Measurements from ENCODE around the gene FASTKD3. TPM values are rescaled to one million over a fixed set of nuclear protein-coding genes. Genes with fewer than 3 reads are reported as not detected.

The FASTKD3 gene
- total RNA-seq, 1 donor from 2014 or later: 16.9 TPM

DNA sequence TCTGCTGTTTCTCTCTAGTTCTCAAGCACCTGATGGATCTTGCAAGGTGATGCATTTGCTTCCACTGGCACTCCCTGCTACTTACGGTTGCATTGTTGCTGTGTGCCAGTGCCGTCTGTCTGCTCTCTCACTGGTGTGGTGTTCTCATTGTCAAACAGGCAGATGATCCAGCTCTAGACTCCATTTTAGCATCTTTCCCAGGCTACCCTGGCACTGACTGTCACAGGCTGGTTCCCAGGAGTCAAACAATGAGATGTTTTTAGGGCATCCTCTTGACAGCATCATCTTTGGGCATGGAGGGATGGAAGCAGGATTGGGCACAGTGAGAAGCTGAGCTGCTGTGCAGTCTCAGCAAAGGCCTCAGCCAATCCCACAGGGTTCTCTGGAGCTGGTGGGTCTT, 13.0 kb upstream of the FASTKD3 start:
- intact Hi-C loops (cut with micrococcal nuclease): no loop called here

DNA sequence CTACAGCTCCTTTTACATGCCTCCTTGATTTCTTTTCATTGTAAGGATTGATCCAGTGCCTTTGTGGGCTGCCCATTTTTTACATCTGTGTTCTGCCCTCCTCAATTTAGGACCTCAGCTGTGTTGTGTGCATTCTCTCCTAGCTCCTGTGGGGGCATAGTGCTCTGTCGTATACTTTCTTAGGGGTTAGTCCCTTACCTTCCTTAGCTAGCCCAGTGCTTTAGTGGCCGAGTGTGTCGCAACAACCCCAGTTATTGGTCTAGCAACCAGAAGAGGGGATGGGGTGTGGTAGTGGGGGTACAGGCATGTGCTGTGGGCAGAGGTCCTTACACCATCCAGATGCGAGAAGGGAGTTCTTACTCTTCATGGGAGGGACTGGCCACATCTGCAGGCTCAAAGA, 12.3 kb upstream of the FASTKD3 start:
- intact Hi-C loops (cut with micrococcal nuclease): no loop called here

DNA sequence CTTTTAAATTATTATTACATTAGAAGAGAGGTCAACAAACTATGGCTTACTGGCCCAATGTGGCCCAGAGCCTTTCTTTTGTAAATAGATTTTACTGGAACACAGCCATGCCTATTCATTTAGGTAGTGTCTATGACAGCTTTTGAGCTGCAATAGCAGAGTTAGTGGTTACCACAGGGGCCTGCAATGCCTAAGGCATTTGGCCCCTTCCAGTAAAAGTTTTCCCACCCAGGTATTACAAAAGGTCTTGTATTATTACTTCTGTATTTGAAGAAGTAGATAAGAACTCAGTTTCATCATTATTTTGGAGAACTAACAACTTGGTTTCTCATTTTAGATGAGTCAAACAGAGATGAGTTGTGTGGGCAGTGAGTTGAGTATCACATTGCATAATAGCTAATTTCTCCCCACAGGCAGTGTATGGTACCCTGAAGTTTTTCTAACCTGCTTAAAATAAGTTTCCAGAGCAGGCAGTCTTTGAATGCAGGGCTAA, 9.6 kb upstream of the FASTKD3 start:
- intact Hi-C loops (cut with micrococcal nuclease): no loop called here

DNA sequence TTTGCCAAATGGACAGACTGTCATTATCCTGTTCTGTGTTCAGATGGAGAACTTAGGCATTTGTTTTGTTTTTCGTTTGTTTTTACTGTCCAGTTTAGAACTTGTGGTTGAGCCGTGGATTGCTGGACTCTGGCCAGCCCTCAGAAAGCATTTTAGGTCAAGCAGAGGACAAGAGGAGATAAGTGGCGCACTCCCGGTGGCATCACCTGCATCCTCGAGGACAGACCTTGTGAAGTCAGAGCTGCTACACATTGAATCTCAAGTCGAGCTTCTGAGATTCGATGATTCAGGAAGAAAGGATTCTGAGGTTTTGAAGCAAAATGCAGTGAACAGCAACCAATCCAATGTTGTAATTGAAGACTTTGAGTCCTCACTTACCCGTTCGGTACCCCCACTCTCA, 9.0 kb upstream of the FASTKD3 start:
- intact Hi-C loops (cut with micrococcal nuclease): no loop called here

DNA sequence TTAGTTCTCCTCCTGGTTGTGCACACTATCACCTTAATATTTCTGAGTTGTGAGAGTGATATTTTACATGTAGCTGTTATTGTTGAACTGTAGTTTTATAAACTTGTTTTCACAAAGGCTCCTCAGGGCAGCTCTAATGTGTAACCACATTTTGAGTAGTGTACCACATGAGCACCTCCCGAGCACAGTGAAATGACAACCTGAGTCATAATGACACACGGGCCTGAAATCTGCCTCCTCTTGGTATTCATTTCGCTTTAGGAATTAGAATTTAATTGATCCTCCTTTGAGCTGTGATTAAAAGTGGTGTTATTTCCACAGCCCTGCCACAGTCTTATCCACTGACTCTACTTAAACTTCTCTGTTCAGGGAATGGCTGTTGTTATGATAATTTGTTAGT, 8.0 kb upstream of the FASTKD3 start:
- intact Hi-C loops (cut with micrococcal nuclease): no loop called here

DNA sequence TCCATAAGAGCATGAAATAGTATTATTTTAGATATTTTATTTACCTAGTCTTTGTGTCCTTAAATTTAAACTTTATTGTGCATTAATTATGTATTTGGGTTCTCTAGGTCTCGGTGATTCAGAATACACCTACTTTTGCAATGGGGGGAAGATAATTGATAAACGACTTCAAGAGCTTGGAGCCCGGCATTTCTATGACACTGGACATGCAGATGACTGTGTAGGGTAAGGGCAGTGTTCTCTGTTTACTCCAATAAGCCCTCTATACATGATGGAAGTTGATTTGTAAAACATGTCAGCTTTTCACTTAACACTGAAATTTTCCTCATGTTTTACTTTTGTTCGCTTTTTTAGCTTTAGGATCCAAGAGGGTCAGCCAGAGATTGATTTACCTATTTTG, 6.3 kb upstream of the FASTKD3 start:
- intact Hi-C loops (cut with micrococcal nuclease): no loop called here

DNA sequence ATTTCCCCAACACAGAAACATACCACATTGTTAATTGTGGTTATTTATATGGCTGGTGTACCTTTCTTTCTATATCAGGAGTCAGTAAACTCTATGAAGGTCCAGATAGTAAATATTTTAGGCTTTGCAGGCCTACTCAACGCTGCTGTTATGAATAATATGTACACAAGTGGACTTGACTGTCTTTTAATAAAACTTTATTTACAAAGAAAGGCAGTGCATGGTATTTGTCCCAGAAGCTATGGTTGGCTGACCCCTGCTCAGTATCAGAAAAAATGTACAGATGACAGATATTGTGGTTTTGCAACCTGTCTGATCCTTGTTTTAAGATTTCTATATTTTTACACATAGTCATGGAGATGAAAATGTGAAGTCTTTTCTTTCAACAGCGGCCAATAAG, 5.8 kb upstream of the FASTKD3 start:
- intact Hi-C loops (cut with micrococcal nuclease): no loop called here

DNA sequence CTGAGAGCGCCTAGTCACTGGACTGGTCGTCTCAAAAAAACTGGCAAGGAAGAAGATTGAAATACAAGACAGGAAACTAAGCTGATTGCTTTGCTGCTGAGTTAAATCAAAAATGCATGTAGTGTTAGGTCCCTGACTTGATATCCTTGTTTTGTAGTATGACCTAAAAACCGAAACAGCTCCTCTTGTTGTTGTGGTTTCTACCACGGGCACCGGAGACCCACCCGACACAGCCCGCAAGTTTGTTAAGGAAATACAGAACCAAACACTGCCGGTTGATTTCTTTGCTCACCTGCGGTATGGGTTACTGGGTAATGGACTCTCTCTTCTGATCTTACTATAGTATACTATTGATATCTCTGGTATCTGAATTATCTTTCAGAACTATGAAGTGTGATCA, 4.4 kb upstream of the FASTKD3 start:
- intact Hi-C loops (cut with micrococcal nuclease): no loop called here

DNA sequence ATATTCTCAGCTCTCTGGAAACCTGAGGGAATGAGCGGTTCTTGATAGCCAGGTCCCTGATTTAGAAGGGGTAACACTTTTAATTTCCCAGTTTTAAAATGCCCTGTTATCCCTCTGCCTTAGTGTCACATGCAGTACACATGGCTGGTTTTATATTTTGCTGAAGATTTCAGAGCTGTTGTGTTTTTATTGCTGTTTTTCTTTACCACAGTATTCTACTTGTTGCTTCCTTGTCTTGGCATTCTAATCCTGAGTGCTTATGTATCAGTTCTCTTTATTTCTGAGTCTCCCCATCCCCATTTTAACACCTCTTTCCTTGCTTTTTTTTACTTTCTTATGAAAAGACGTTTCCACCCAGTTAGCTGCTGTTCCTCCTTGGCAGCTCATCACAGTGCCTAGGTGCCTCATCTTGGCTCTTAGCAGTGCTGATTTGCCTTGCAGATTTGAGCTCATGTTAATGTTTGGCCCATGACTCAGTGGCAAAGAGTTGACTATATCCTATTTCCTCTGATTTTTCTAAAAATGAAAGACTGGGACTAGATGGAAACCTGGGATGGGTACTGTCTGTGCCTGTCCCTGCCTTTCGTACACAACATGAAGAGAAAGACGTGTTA, 3.8 kb upstream of the FASTKD3 start:
- intact Hi-C loops (cut with micrococcal nuclease): no loop called here

DNA sequence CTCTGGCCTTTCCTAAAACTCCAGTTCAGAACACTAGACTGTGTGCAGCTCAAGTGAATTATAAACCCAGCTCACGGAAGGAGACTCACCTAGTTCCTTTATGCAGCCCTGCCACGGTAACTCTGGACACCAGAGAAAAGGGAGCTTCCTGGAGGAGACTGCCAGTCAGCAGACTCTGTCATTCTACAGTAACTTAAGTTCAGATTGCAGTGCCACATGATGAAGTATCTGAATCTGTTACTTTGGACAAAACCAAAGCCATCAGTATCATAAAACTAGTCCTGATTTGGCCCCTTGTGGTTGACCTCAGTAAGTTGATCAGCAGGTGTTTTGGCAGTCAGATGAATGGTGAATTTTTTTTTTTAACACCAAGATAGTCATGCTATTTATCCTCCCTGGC, 2.8 kb upstream of the FASTKD3 start:
- intact Hi-C loops (cut with micrococcal nuclease): no loop called here

DNA sequence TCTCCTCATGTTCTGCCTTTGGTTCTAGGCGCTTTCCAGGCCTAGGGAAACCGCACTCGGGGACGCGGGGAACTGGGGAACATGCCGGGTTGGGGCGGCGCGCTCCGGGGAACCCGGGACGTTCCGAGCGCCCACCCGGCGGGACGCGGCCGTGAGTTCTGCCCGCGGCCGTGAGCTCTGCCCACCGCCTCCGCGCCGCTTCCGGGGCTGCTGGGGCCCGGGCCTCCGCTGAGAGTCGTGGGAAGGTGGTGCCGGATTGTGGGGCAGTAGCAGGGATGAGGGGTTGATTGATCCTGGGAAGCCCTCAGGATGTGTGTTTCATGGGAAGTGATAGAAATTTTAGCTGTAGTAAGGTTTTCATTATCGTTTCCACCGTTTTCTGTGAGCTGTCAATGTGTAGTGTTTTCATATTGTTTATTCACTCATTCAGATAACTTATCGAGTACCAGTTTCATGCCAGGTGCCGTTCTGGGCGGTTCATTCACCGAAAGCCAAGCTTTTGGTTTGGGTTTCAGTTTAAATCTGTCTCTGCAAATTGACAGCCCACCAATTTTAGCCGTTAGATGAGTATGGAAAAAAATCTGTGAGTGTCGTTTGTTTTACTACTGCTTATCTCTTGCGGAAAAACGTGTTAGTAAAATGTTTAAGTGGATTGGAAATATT, 774 bp upstream of the FASTKD3 start:
- intact Hi-C loops (cut with micrococcal nuclease): loop anchor here (1.0 to 5.0 kb wide), 3 partner anchors 11 to 1257 kb away; partner anchors contain the start of gene TENT4A

DNA sequence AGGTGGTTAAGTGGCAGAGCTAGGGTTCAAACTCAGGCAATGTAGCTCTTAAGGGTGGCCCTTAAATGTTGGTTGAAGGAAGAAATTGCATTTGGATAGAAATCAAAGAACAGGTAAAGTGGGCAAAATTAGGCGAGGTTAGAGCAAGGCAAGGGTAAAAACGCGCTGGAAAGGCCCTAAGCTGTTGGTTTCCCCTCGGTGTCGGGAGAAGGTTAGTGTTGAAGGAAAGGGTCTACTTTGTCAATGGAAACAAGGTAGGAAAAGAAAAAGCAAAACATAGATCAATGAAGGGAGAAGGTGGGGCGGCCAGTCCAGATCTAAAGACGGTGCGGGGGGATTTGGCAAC, 431 bp downstream of the FASTKD3 start:
- intact Hi-C loops (cut with micrococcal nuclease): loop anchor here (2.0 to 5.0 kb wide), 2 partner anchors 1156 to 1256 kb away; partner anchors contain the start of gene TENT4A

DNA sequence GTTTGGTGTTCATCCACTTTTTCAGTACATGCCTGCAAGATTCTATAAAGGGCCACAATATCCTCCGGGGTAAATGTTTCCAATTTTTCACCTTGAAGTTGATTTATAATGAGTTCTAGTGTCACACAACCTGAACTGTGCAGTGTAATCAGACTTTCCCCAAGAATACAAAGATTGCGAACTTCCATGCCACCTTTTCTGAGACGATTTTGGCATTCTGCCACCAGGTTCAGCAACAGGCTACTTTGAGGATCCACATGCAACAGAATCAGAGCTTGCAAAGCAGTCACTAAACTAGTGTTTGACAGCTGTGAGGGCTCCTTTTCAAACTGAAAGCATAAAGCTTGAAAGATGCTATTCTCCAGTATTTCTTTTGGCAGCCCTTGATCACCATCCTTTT, 1.6 kb downstream of the FASTKD3 start:
- intact Hi-C loops (cut with micrococcal nuclease): loop anchor here (5.0 kb wide), 1 partner anchor 1255 kb away; no protein-coding TSS in a partner anchor

DNA sequence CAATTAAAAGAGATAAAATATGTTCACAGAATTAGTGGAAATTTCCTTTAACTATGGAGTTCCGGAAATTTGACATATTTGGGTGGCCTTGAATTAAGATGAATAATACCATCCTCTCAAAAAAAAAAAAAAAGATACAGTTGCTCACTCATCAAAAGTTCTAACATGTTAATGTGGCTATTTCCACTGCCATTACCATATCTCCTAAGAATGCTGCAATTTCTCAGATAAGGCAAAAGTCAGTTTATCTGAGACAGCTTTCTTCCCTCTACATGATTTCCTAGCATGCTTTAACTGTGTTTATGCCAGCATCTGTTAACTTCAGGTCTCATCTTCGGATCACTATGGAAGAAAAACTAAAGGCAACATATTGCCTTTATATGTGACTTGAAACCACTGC, 2.6 kb downstream of the FASTKD3 start:
- intact Hi-C loops (cut with micrococcal nuclease): loop anchor here (5.0 kb wide), 1 partner anchor 1254 kb away; no protein-coding TSS in a partner anchor

DNA sequence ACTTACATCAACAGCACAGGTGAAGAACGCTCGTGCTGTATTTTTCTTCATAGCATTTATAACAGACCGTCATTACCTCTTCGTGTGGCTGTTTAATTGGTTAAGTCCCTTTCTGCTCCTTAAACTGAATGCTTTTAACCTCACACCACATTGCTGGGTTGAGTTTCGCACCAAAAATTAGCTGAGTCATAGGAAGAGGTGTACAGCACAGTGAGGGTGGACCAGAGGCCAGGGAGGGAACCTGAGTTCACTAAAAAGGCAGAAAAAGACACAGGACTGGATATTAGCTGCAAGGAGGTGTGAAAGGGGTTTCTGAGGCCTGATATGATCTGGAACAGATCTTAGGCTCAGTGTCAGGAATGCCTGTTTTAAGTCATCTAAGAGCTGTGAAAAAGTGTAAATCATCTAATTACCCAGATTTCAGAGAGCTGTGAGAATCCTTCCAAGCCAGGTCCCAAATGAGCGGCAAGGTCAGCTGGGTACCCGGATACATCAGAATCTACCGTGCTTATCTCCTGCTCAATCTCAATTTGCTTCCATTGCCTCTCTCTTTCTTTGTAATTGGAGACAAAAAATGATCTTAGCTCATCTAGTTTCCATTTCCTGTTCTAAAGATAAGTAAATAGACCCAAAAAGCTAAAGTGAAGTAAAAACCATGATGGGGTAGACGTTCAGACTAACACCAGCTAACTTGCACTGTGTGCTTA, 10.8 kb downstream of the FASTKD3 start:
- intact Hi-C loops (cut with micrococcal nuclease): loop anchor here (1.0 to 10.0 kb wide), 9 partner anchors 11 to 1483 kb away; partner anchors contain the start of genes FASTKD3, MED10, MTRR and NSUN2

DNA sequence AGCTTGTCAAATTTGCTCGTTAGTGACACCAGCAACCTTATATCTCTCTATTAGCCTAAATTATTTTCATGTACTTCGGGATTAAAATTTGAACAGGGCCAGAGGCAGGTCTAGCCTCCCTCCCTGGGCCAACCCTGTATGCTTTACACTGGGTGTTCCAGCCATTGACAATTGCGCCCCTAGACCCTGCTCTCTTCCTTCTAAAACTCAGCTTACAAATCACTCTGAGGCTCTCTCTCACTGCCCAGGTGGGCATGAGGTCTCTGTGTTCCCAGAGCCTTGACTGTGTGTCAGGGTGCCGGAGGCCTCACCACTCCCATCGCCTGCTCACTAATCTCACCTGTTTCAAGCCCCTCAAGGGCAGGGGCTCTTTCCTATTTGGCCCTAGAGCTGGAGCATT, 11.5 kb downstream of the FASTKD3 start:
- intact Hi-C loops (cut with micrococcal nuclease): loop anchor here (1.0 to 10.0 kb wide), 8 partner anchors 35 to 1483 kb away; partner anchors contain the start of genes MED10, NSUN2 and SRD5A1

DNA sequence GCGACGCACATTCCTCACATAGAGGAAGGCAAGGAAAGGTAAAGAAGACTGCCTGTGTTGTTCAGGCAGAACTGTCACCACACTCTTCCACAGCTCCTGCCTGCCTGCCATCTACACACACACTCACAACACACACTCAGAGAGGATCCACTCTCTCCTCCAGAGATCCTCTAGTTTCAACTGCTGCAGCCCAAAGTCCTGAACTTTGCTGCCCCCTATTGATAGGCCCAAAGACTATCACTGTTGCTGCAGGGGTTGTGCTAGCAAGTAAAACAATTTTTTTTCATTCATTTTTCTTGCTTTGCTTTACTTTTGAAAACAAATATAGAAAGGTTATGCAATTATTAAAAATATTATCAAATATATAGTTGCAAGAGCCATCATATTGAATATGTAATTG, 12.0 kb downstream of the FASTKD3 start:
- intact Hi-C loops (cut with micrococcal nuclease): loop anchor here (1.0 to 10.0 kb wide), 8 partner anchors 35 to 1482 kb away; partner anchors contain the start of genes MED10, NSUN2 and SRD5A1

DNA sequence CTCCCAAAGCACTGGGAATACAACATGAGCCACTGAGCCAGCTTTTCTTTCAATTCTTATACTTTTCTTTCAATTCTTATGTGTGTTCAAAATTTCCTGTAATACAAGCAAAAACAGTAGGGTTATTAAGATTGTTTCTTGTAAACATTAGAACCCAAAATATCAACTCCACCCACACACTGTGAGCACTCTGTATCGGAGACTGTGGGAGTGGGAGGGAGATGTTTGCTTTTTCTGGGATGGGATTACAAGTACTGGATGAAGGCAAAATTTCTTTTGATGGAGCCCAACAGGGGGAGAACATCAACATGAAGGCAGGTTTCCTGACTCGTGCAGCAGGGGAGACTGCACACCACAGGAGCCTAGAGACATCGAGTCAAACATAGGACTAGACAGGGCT, 13.2 kb downstream of the FASTKD3 start:
- intact Hi-C loops (cut with micrococcal nuclease): loop anchor here (5.0 to 10.0 kb wide), 7 partner anchors 37 to 1481 kb away; partner anchors contain the start of genes MED10, NSUN2 and SRD5A1

DNA sequence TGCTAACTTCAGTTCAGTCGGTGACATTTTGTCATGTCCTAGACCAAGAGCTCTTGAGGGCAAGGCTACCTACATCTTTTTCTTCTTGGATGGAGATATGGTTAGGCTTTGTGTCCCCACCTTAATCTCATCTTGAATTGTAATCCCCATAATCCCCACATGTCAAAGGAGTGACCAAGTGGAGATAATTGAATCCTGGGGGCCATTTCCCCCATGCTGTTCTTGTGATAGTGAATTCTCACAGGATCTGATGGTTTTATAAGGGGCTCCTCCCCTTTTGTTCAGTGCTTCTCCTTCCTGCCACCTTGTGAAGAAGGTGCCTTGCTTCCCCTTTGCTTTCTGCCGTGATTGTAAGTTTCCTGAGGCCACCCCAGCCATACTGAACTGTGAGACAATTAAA, 15.8 kb downstream of the FASTKD3 start:
- intact Hi-C loops (cut with micrococcal nuclease): loop anchor here (10.0 kb wide), 3 partner anchors 1088 to 1478 kb away; partner anchors contain the start of gene MED10

DNA sequence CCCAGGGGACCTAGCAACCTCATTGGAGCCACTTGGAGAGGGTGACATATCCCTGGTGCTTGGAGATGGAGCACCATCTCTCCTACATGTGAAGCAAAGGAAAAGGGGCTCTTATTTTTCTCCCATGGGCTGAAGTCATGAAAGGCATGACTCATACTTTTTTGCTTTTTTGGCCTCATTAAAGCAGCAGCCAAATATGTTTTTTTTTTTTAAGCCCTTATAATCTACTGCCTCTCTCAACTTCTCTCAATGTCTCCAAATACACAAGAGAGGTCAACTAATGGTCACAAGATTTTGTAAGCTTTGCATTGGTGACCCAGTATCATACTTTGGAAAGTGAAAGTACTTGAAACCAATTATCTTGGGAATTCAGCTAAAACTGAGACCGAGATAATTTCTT, 16.3 kb downstream of the FASTKD3 start:
- intact Hi-C loops (cut with micrococcal nuclease): loop anchor here (10.0 kb wide), 3 partner anchors 1088 to 1478 kb away; partner anchors contain the start of gene MED10

DNA sequence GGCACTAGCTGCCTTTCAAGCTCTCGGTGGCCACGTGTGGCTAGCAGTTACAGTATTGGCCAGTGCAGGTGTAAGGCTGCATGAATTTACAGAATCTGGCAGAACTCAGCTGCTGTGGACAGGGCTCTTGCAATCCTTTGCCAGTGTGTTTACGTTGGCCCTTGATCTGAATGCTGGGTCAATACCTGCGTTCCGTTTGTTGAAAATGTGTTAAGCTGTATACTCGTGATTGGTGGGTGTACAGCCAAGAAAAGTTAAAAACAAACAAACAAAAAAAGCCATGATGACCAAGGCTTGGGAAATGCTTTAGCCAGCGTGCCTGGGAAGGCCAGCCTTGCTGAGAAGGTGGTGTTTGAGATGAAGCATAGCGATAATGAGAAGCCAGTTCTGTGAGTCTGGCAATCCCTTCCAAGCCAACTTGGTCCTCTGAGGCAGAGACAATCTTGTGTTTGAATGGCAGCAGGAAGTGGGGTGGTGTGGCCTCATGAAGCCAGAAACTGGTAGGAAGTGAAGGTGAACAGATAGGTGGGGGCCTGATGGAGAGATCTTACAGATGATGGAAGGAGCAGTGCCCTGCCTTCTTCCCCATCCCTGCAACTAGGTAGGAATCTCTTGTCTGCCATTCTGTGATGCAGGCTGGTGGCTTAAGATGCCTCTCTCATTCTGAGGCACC, 17.1 kb downstream of the FASTKD3 start:
- intact Hi-C loops (cut with micrococcal nuclease): loop anchor here (10.0 kb wide), 3 partner anchors 1087 to 1477 kb away; partner anchors contain the start of gene MED10
